Activated T-cell treated with anti-CD3 and anti-CD28 coated beads for 24 hours (primary cell): ENCODE measurements around the gene IGSF6.
A peak's percentile ranks its signal among the peaks of the same experiment; 100 is the strongest.

ENCODE experiments used
- DNase-seq: peaks from one replicate; pipeline ENCODE4 v3.0.0-alpha.2; 2020; ENCODE audit warnings: low read depth

Gene IGSF6

GRCh38 chr16:21600031-21600773 lies 52.2 kb downstream of the IGSF6 start:
- DNase-seq, result peak; percentile 11

- peak; percentile 93 for DNase-seq
Observed at GRCh38 chr16:21599122-21600030, 53.0 kb downstream of the IGSF6 start, which contains the start of gene METTL9. Gene METTL9, plus strand, starts transcription at chr16:21599577. Its CDS starts 157 bp downstream, at chr16:21599734.

- DNase-seq, result peak; percentile 10
Observed at GRCh38 chr16:21598701-21599121, 53.7 kb downstream of the IGSF6 start.

- no peak for DNase-seq
Observed at GRCh38 chr16:21598206-21598605, 54.2 kb downstream of the IGSF6 start.

- DNase-seq, result no peak
Observed at GRCh38 chr16:21597561-21598030, 54.8 kb downstream of the IGSF6 start.

- DNase-seq, result no peak
Observed at GRCh38 chr16:21593530-21594289, 58.7 kb downstream of the IGSF6 start.

GRCh38 chr16:21592191-21592590 lies 60.2 kb downstream of the IGSF6 start:
- no peak for DNase-seq

GRCh38 chr16:21590796-21591195 lies 61.6 kb downstream of the IGSF6 start:
- DNase-seq, result no peak

- no peak for DNase-seq
Observed at GRCh38 chr16:21590287-21590686, 62.1 kb downstream of the IGSF6 start.

- no peak for DNase-seq
Observed at GRCh38 chr16:21589551-21589950, 62.9 kb downstream of the IGSF6 start.
